ENCODE data around the gene ARMCX5. TPM values are rescaled to one million over a fixed set of nuclear protein-coding genes. Genes with fewer than 3 reads are reported as not detected.

ARMCX5 gene
- total and polyA plus RNA-seq, 4 experiments from 2014 or later = 10.1 to 12.2 (median 11.0) TPM

GRCh38 chrX:102651242-102652011, 52.1 kb downstream of the ARMCX5 start, which contains the start of gene GPRASP1:
Gene GPRASP1, plus strand, starts transcription at chrX:102651483. Its CDS starts 2,431 bp downstream, at chrX:102653914.
- intact Hi-C loops (cut with micrococcal nuclease) = loop anchor here (1.0 to 10.0 kb wide), 6 partner anchors 8 to 1237 kb away; partner anchors contain the start of genes ARMCX5, BEX5 and GPRASP2
- peaks cover 14 to 16% of the 10 kb centered on the region in 2 donors for H3K36me3 Mint-ChIP-seq
- H3K27ac ChIP-seq (ENCODE audit: low read depth, low read length) = peak within 1 kb of the TSS; percentile 53
- ChIA-PET POLR2A (ENCODE audit: partially characterized antibody) (interaction anchor here (0.7 to 1.7 kb wide), 4 partner anchors 9 to 1260 kb away, joined by 3 to 17 read pairs (median 4); partner anchors contain the start of genes ARMCX5, GPRASP3 and RPL36A), CTCF (ENCODE audit: partially characterized antibody) (interaction anchor here (0.9 kb wide), 1 partner anchor 9 kb away, joined by 3 read pairs; no protein-coding TSS in a partner anchor)
- peaks cover 15 to 35% (median 20%) of the 10 kb centered on the region in 4 donors for H3K4me1 Mint-ChIP-seq
- H3K9me3 Mint-ChIP-seq = peaks cover 0 to 2% (median 0%) of the 10 kb centered on the region in 8 donors
- H3K27ac Mint-ChIP-seq = peak within 1 kb of the TSS; percentile 87 to 99 (median 97)
- peak within 1 kb of the TSS; percentile 91 to 100 (median 98) for H3K4me3 Mint-ChIP-seq
- H3K36me3 ChIP-seq (ENCODE audit: insufficient read depth, low read length) = no peaks in the 10 kb centered on the region
- peak within 1 kb of the TSS; percentile 29 to 67 for H3K4me3 ChIP-seq (ENCODE audit: low read length in 2 of 2)
- no peaks in the 10 kb centered on the region for H3K27me3 Mint-ChIP-seq
- H3K4me1 ChIP-seq (ENCODE audit: insufficient read depth, low read length) = peaks cover 9% of the 10 kb centered on the region
- no peaks in the 10 kb centered on the region for H3K9me3 ChIP-seq (ENCODE audit: control insufficient read depth in 1 of 2, low read length in 2 of 2)
- no peaks in the 10 kb centered on the region for H3K27me3 ChIP-seq (ENCODE audit: insufficient read depth, low read length)
- peak; percentile 67 to 75 (median 72) for DNase-seq

DNA sequence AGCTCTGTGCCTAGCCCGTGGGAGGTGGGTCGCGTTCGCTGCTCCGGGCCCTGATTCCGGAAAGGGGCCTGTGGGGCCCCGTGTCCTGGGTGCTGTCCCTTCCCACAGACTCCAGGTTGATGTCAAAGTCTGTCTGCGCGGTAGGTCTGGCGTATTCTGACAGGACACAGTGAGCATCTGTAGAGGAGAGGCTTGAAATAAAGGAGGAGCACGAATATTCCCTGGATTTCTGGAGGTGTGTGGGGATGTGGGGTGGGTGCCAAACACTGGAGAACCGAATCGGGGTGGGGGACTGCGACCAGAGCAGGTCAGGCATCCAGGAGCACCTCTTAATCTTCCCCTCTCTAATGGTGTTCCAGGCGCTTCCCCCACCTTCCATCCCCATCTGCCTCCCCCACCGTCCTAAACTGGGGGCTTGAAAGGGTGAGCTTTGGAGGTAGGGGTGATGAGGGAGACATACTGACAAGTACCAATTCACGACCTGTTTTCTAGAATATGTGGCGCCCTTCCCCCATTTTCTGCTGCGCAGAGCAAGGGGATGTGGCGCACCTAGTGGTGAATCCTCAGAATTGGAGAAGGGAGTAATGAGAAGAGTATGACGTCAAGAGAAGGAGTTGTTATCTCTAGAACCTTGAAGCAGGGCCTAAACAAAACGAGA, 52.8 kb downstream of the ARMCX5 start:
- ChIA-PET CTCF (ENCODE audit: partially characterized antibody) (interaction anchor here (0.9 kb wide), 1 partner anchor 8 kb away, joined by 3 read pairs; no protein-coding TSS in a partner anchor), POLR2A (ENCODE audit: partially characterized antibody) (interaction anchor here (0.7 to 1.7 kb wide), 4 partner anchors 8 to 1261 kb away, joined by 3 to 17 read pairs (median 4); partner anchors contain the start of genes ARMCX5, GPRASP3 and RPL36A)
- intact Hi-C loops (cut with micrococcal nuclease) = loop anchor here (1.0 to 10.0 kb wide), 4 partner anchors 61 to 1237 kb away; partner anchors contain the start of genes BEX5 and GPRASP2
- H3K9me3 Mint-ChIP-seq = peaks cover 0 to 2% (median 0%) of the 10 kb centered on the region in 8 donors
- peaks cover 9% of the 10 kb centered on the region for H3K4me1 ChIP-seq (ENCODE audit: insufficient read depth, low read length)
- peak overlapping the region; percentile 53 for H3K27ac ChIP-seq (ENCODE audit: low read depth, low read length)
- H3K27me3 ChIP-seq (ENCODE audit: insufficient read depth, low read length) = no peaks in the 10 kb centered on the region
- H3K27me3 Mint-ChIP-seq = no peaks in the 10 kb centered on the region
- no peaks in the 10 kb centered on the region for H3K36me3 ChIP-seq (ENCODE audit: insufficient read depth, low read length)
- H3K27ac Mint-ChIP-seq = peak overlapping the region; percentile 87 to 98 (median 94)
- peak overlapping the region; percentile 29 to 67 for H3K4me3 ChIP-seq (ENCODE audit: low read length in 2 of 2)
- H3K4me1 Mint-ChIP-seq = peaks cover 15 to 37% (median 21%) of the 10 kb centered on the region in 4 donors
- H3K36me3 Mint-ChIP-seq = peaks cover 16% of the 10 kb centered on the region in 2 donors
- DNase-seq = peak; percentile 66 to 83 (median 76)
- H3K4me3 Mint-ChIP-seq = peak overlapping the region; percentile 86 to 100 (median 93)
- H3K9me3 ChIP-seq (ENCODE audit: control insufficient read depth in 1 of 2, low read length in 2 of 2) = no peaks in the 10 kb centered on the region

Other genes with a start within 250 kb of the ARMCX5 start
- not detected for gene NXF2B, start 159.5 kb upstream of the ARMCX5 start, total RNA-seq
- gene NXF2B, start 159.5 kb upstream of the ARMCX5 start, polyA plus RNA-seq = not detected
- not detected for gene TCP11X2, start 127.7 kb upstream of the ARMCX5 start, total RNA-seq
- not detected for gene TCP11X2, start 127.7 kb upstream of the ARMCX5 start, polyA plus RNA-seq
- not detected for gene TMSB15A, start 82.8 kb upstream of the ARMCX5 start, total RNA-seq
- gene TMSB15A, start 82.8 kb upstream of the ARMCX5 start, polyA plus RNA-seq = not detected
- gene GPRASP1, start 52.0 kb downstream of the ARMCX5 start, total RNA-seq = 10 to 100 TPM; 51.4 to 51.7 TPM
- 1 to 10 TPM; 1.9 to 9.2 TPM for gene GPRASP1, start 52.0 kb downstream of the ARMCX5 start, polyA plus RNA-seq
- gene GPRASP2, start 112.9 kb downstream of the ARMCX5 start, total RNA-seq = 1 to 10 TPM; 2.2 to 3.2 TPM
- 1 to 10 TPM; 1.6 to 1.8 TPM for gene GPRASP2, start 112.9 kb downstream of the ARMCX5 start, polyA plus RNA-seq
- 1 to 10 TPM; 2.4 to 3.5 TPM for gene GPRASP3, start 121.2 kb downstream of the ARMCX5 start, total RNA-seq
- 1 to 10 TPM in 1 of 2 donors, under 1 TPM in 1; 0.63 to 1.1 TPM for gene GPRASP3, start 121.2 kb downstream of the ARMCX5 start, polyA plus RNA-seq